ENCODE results near the gene WASHC3.

DNA sequence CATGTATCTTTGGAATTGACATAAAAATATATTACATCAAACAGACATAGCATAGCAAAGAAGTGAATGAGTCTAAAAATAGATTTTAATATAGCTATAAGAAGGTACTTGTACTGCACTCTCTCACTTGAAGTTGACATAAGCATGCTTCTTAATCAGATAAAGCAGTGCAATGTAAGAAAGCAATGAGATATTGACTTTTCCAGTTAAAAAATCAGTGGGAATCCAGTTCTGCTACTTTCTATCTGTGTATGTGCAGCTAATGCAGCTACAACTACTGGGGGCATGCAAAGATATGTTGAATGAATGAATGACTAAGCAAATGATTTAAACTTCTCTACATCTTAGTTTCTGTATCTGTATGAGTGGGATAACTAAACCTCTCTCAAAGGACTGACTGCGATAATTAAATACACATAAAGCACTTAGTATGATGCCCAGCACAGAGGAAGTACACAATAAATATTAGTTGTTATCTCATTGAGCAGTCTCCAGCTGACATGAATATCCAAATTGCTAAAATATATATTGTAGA, 10.3 kb downstream of the WASHC3 start:
- TF ChIP-seq, protein P1, sequence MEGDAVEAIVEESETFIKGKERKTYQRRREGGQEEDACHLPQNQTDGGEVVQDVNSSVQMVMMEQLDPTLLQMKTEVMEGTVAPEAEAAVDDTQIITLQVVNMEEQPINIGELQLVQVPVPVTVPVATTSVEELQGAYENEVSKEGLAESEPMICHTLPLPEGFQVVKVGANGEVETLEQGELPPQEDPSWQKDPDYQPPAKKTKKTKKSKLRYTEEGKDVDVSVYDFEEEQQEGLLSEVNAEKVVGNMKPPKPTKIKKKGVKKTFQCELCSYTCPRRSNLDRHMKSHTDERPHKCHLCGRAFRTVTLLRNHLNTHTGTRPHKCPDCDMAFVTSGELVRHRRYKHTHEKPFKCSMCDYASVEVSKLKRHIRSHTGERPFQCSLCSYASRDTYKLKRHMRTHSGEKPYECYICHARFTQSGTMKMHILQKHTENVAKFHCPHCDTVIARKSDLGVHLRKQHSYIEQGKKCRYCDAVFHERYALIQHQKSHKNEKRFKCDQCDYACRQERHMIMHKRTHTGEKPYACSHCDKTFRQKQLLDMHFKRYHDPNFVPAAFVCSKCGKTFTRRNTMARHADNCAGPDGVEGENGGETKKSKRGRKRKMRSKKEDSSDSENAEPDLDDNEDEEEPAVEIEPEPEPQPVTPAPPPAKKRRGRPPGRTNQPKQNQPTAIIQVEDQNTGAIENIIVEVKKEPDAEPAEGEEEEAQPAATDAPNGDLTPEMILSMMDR (conservative IDR thresholded peaks at IDR 0.05; ENCODE audit: low read length) = no peak
- no peak for TF ChIP-seq EZH2phosphoT487 (IDR thresholded peaks at IDR 0.05; ENCODE audit: borderline replicate concordance, low read depth, low read length)

All from OCI-LY7 (cell line).